Measurements from ENCODE around the gene SPINK6. TPM values are rescaled to one million over a fixed set of nuclear protein-coding genes. Genes with fewer than 3 reads are reported as not detected.

Gene SPINK6
- total RNA-seq, 1 donor from 2014 or later, result not detected

DNA sequence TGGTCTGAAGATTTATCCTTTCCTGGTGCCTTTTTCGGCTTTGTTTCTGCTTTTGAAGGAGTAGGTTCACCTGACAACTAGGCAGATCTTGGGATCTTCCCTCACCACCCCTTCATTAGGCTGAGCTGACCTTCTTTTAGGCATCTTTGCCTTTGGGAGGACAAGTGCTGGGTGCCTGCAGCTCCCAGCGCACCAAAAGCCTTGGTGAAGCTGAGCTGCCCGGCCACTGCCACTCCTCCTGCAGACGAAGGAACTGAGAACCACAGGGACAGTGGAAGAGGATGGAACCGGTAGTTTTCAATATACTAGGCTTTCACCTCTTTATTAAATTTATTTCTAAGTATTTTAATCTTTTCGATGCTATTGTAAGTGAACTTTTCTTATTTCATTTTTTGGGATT lies 18.7 kb downstream of the SPINK6 start:
- DNase-seq, result no peak
- TF ChIP-seq, protein P1, sequence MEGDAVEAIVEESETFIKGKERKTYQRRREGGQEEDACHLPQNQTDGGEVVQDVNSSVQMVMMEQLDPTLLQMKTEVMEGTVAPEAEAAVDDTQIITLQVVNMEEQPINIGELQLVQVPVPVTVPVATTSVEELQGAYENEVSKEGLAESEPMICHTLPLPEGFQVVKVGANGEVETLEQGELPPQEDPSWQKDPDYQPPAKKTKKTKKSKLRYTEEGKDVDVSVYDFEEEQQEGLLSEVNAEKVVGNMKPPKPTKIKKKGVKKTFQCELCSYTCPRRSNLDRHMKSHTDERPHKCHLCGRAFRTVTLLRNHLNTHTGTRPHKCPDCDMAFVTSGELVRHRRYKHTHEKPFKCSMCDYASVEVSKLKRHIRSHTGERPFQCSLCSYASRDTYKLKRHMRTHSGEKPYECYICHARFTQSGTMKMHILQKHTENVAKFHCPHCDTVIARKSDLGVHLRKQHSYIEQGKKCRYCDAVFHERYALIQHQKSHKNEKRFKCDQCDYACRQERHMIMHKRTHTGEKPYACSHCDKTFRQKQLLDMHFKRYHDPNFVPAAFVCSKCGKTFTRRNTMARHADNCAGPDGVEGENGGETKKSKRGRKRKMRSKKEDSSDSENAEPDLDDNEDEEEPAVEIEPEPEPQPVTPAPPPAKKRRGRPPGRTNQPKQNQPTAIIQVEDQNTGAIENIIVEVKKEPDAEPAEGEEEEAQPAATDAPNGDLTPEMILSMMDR (IDR thresholded peaks at IDR 0.05; ENCODE audit: borderline replicate concordance), result no peak
- Histone ChIP-seq H3K4me3 (no peak overlapping the region), H3K4me1 (no peaks in the 10 kb centered on the region), H3K27ac (replicated peaks) (no peak overlapping the region), H3K9me3 (replicated peaks) (peaks cover 9% of the 10 kb centered on the region), H3K36me3 (no peaks in the 10 kb centered on the region), H3K27me3 (ENCODE audit: low read depth) (no peaks in the 10 kb centered on the region)
- intact Hi-C loops (cut with micrococcal nuclease), result no loop called here

DNA sequence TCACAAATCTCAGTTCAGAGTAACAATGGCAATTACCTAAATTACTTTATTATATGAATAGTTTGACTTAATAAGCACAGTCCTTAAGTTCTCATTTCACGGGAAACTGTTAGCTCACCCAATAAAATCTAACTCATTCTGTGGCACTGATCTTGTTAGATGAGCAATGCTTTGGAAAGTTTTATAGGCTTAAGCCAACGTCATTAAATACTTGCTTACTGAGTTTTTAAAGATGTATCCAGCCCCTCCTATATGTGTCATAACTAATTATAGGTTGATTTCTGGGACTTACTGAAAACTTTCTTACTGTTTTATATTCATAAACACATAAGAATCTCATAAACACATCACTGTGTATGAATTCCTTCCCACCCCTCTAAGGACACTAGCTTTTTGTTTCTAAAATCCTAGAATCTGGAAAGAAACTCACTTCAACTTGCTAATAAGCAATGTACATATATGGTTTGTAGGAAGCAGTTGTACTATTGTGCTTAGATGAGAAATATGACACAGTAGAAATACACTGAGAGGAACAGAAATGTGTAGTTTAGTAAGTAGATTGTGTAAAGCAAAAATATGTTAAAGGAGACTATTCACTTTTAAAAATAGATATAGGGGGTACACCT lies 21.4 kb downstream of the SPINK6 start:
- Histone ChIP-seq H3K36me3 (no peaks in the 10 kb centered on the region), H3K9me3 (replicated peaks) (peaks cover 3% of the 10 kb centered on the region), H3K27ac (replicated peaks) (no peak overlapping the region), H3K27me3 (ENCODE audit: low read depth) (no peaks in the 10 kb centered on the region), H3K4me3 (no peak overlapping the region), H3K4me1 (no peaks in the 10 kb centered on the region)
- intact Hi-C loops (cut with micrococcal nuclease), result no loop called here
- TF ChIP-seq, protein P1 (IDR thresholded peaks at IDR 0.05; ENCODE audit: borderline replicate concordance), result no peak
- no peak for DNase-seq

DNA sequence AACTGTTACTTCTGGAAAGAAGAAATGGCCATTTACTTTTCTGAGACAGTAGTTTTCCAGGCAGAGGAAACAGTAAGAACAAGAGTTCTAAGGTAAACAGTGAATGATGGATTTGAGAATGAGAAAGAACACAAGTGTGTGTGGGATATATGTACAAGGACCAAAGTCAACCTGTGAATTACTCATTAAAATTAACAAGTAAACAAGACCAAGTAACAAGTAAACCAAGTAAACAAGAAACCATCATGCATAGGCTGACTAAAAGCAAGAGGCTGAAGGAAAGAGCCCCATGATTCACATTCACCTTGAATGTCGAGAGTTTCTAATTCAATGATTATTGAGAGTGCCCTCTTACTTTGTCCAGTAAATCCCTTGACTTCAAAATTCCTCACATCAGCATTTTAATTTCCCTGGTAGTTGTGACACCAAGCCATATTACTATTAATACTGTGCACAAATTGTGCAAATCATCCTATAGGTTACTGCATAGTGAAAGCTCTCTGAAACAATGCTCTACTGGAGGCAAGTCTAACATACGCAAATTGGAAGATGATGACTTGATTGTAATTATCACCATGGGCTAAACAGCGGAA lies 25.6 kb downstream of the SPINK6 start:
- Histone ChIP-seq H3K27me3 (ENCODE audit: low read depth) (no peaks in the 10 kb centered on the region), H3K4me3 (no peak overlapping the region), H3K9me3 (replicated peaks) (peaks cover 3% of the 10 kb centered on the region), H3K36me3 (no peaks in the 10 kb centered on the region), H3K27ac (replicated peaks) (no peak overlapping the region), H3K4me1 (no peaks in the 10 kb centered on the region)
- intact Hi-C loops (cut with micrococcal nuclease), result no loop called here
- TF ChIP-seq, protein P1 (IDR thresholded peaks at IDR 0.05; ENCODE audit: borderline replicate concordance), result no peak
- no peak for DNase-seq

DNA sequence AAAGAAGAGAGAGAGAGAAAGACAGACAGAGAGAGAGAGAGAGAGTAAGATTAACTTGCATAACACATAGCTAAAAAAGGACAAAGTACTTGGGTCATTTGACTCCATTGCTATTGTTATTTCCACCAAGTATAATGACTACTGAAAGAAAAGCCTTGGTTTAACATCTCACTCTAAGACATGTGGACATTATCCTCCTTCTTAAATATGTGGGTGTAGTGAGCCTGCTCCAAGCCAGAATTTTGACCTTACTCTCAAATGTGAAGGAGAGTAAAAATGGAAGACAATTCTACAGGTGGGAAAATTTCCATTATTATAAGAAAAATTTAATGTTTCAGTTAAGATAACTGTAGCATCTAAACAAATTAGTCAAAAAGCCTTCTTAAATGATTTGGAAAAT lies 27.0 kb downstream of the SPINK6 start:
- no peak for DNase-seq
- Histone ChIP-seq H3K9me3 (replicated peaks) (peaks cover 3% of the 10 kb centered on the region), H3K36me3 (no peaks in the 10 kb centered on the region), H3K4me3 (no peak overlapping the region), H3K27me3 (ENCODE audit: low read depth) (no peaks in the 10 kb centered on the region), H3K4me1 (no peaks in the 10 kb centered on the region), H3K27ac (replicated peaks) (no peak overlapping the region)
- TF ChIP-seq, protein P1 (IDR thresholded peaks at IDR 0.05; ENCODE audit: borderline replicate concordance), result no peak
- intact Hi-C loops (cut with micrococcal nuclease), result no loop called here

DNA sequence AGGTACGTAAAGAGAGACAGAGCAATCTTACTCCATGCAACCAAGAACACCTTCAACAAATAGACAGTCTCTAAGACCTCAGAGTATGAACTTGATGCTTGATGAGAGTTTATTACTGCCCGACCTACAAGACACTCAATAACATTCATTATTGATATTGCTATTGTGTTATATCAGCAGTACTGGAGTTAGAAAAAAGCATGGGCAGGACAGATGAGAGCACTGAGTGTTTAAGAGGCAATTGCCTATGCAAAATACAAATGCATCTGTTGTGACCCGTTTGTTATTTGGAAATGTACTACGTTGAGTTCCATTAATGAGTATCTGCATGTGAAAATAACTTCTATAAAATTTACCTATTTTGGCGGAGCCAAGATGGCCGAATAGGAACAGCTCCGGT lies 27.4 kb downstream of the SPINK6 start:
- intact Hi-C loops (cut with micrococcal nuclease), result no loop called here
- Histone ChIP-seq H3K27ac (replicated peaks) (no peak overlapping the region), H3K27me3 (ENCODE audit: low read depth) (no peaks in the 10 kb centered on the region), H3K36me3 (no peaks in the 10 kb centered on the region), H3K4me1 (no peaks in the 10 kb centered on the region), H3K4me3 (no peak overlapping the region), H3K9me3 (replicated peaks) (peaks cover 2% of the 10 kb centered on the region)
- TF ChIP-seq, protein P1 (IDR thresholded peaks at IDR 0.05; ENCODE audit: borderline replicate concordance), result no peak
- DNase-seq, result no peak
